Activated T-cell treated with anti-CD3 and anti-CD28 coated beads for 4 hours (primary cell): Measurements from ENCODE around the gene PKHD1.

Experiments used
- DNase-seq: peaks from one replicate; pipeline ENCODE4 v3.0.0-alpha.2; 2020

PKHD1 gene

GRCh38 chr6:51600514-51600913, 486.9 kb downstream of the PKHD1 start:
- DNase-seq = no peak

DNA sequence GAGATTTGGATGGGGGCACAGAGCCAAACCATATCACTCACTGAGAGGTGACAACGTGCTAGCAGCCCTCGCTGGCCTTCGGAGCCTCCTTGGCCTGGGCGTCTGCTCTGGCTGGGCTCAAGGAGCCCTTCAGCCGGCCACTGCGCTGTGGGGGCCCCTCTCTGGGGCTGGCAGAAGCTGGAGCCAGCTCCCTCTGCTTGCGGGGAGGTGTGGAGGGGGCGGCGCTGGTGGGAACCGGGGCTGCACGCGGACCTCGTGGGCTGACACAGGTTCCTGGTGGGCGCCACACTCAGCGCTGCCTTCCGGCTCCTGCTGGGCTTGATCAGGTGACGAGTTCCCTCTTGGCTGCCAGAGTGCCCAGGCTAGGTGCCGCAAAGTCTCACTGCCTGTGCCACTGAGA, 489.2 kb downstream of the PKHD1 start:
- DNase-seq = no peak

GRCh38 chr6:51594981-51595380, 492.4 kb downstream of the PKHD1 start:
- no peak for DNase-seq

DNA sequence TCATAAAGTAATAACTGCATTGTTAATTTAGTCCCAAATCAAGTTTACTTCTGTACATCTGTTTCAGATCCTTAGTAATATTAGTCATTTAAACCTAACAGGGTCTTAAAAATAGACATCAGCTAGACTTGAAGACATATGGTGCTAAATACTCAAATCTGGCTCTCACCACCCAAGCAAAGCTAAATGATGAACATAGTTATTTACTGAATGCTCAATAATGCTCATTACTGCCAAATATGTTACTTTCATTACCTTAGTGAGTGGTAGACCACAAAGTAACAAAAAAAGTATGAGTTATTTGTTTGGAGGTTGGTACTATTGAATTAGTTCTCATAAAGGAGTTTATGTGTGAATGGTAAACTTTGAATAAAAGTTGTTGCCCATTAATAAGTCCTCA, 502.1 kb downstream of the PKHD1 start:
- no peak for DNase-seq

DNA sequence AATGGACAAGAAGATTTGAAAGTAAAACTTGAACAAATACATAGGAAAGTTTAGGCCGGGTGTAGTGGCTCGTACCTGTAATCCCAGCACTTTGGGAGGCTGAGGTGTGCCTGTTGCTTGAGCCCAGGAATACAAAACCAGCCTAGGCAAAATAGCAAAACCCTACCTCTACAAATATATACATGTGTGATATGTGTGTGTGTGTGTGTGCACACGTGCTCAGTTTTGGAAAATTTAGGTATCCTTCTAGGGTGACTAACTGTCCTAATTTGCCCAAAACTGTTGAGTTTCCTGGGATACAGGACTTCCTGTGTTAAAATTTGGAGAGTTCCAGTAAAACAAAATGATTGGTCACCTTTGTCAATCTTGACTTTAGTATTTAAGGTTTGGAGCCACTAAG, 503.2 kb downstream of the PKHD1 start:
- no peak for DNase-seq

GRCh38 chr6:51578994-51579393, 508.4 kb downstream of the PKHD1 start:
- DNase-seq = no peak

DNA sequence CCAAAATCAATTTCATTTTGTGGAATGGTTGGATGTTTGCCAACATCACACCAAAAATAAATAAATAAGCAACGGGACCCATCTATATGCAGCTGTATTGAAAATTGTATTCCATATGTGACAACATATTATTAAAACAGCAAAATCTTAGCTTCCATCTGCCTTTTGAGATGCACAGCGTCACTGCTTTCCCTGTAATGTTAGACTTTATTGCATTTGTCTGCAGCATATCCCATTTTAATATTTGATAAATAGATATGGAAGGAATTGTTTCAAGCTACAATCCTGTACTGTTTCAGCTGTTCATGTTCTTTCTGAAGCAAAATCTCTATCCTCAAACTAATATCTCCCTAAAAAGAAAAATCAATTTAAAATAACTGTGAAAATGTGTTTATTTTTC, 509.1 kb downstream of the PKHD1 start:
- DNase-seq = no peak

GRCh38 chr6:51574040-51574439, 513.4 kb downstream of the PKHD1 start:
- DNase-seq = no peak

- DNase-seq = no peak
Measured at GRCh38 chr6:51571168-51571567, 516.2 kb downstream of the PKHD1 start.

DNA sequence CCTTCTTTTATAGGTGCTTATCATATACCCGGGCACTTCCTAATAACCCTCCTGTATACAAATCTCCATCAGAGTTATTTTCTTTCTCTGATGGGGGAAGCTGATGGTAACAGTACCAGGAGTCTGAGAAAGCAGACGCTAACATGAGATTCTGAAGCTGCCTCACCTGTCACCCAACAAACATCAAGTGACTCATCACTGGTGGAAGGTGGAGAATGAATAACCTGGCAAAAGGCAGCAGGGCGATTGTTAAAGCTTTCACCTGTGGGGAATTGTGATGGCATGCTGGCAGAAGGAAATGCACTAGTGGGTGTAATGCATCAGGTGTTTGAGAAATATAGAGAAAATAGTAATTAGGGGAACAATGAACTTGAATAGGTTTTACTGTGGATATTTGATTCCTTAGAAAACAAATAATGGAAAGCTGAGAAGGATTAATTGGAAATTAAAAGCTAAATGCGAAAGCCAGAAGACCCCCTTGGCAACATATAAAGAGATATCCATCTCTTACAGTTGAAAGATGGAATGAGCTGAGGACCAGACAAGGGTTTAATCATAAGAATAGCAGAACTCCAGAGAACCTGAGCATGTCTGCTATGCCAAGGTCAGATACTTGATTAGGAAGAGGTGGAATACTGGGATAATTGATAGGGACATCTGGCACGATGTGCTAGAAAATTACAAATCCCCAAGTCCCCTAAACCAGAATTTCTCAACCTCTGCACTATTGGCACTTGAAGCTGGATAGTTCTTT, 517.1 kb downstream of the PKHD1 start:
- no peak for DNase-seq

DNA sequence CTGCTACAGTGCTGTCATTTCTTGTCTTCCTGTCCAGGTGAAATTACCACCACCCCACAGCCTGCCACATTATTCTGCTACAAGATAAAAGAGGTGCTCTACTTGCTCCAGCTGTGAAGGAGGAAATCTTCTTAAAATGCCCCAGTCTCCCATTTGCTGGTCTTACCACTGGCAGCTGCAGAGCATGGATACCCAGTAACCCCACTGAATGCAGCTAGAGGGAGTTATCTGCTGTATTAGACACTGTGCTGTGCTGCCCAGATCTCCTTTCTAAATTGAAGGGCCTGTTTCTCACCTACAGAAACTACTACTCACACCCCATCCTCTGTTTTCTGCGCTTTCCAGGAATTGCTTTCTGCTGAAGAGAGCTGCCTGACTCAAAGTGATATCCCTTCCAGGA, 517.8 kb downstream of the PKHD1 start:
- DNase-seq = no peak

DNA sequence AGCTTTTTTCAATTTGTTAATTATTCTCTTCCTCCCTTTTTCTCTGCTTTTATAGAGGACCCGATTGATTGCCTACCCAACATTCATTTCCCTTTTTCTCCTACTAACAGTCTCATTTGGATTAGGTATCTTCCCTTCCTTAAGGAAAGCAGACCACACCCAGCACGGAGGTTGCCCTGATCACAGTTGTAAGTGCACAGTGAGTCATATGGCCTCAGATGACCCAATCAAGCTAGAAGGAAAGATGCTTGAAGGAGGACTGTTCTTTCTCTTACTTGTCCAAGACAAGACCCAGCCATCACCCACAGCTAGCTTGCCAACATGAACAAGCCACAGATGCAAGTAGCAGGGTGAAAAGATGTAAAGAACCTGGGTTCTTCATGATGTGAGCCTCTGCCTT, 518.6 kb downstream of the PKHD1 start:
- DNase-seq = no peak

DNA sequence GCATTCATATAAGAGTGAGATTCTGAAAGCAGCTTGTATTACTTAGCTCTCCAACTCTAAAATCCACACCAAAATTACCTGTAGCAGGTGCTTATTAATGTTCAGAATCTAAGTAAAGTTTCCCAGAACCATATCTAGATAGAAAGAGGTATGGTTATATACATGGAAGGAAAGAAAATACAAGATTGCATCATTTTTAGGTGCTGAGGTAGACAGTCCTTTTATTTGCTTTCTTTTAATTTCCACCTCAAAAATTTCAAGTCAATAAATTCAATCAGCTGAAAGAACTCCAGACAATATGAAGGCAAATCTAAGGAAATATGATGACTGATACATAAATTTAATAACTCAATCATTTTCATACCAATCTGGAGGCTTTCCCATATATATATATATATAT, 521.9 kb downstream of the PKHD1 start:
- DNase-seq = no peak
